ENCODE data around the gene METTL24.

GRCh38 chr6:110352563-110353262, 5.4 kb downstream of the METTL24 start:
- TF ChIP-seq CTCF (IDR thresholded peaks at IDR 0.05) (no peak), POLR2A (IDR thresholded peaks at IDR 0.05) (no peak)

Data from prostate gland (tissue), 2 donors.